Tibial nerve (tissue), 4 donors: Measurements from ENCODE around the gene F7. TPM values are rescaled to one million over a fixed set of nuclear protein-coding genes. Genes with fewer than 3 reads are reported as not detected.

Source experiments
- DNase-seq, 2 donors: peaks; one replicate each; pipeline ENCODE4 v3.0.0-alpha.2; 2019; ENCODE audit warnings: low spot score in 2 of 2
- H3K27ac ChIP-seq, 4 donors: fragments of 200-600 bp; sonication (generic) in 3 of 4; one replicate each; pipeline ENCODE4 v1.5.1; 2017 to 2019; ENCODE audit warnings: mild to moderate bottlenecking in 1 of 4
- H3K27me3 ChIP-seq, 2 donors: fragments of 200-600 bp; sonication (generic) in 1 of 2; one replicate each; pipeline versions ENCODE4 v1.5.1 to v1.6.0; 2017 to 2019
- H3K36me3 ChIP-seq, 3 donors: fragments of 200-600 bp; sonication (generic); one replicate each; pipeline ENCODE4 v1.5.1; 2018 to 2019
- H3K4me1 ChIP-seq, 4 donors: fragments of 200-600 bp; sonication (generic) in 3 of 4; one replicate each; pipeline ENCODE4 v1.5.1; 2017 to 2019
- H3K4me3 ChIP-seq, 4 donors: fragments of 200-600 bp; sonication (generic) in 3 of 4; one replicate each; pipeline ENCODE4 v1.5.1; 2017 to 2019; ENCODE audit warnings: mild to moderate bottlenecking in 1 of 4, moderate library complexity in 1 of 4
- H3K9me3 ChIP-seq, 4 donors: fragments of 200-600 bp; sonication (generic) in 3 of 4; one replicate each; pipeline ENCODE4 v1.5.1; 2017 to 2019
- EP300 ChIP-seq, 2 donors: sonication (generic); formaldehyde crosslinking; IDR thresholded peaks; one replicate each; pipeline ENCODE4 v1.6.1; 2017; ENCODE audit warnings: antibody characterized with exemption in 2 of 2, mild to moderate bottlenecking in 1 of 2
- POLR2A ChIP-seq, 2 donors: fragments of 450-650 bp; IDR thresholded peaks; one replicate each; pipeline ENCODE4 v1.6.1; 2017; ENCODE audit warnings: antibody characterized with exemption in 2 of 2, mild to moderate bottlenecking in 2 of 2, moderate library complexity in 2 of 2
- WGBS, 2 donors: methylation state at CpG; one replicate each; pipeline ENCODE4 v1.1.5; 2018; 5-methylcytosine and 5-hydroxymethylcytosine counted together
- total RNA-seq, 4 donors: library from RNA; depleted of rRNA; stranded (reverse); fragments of >200 nt; gene quantifications; one replicate each; pipeline ENCODE4 v1.1.0, GENCODE V29; 2016
- TF ChIP-seq, protein P1 (sequence below), 5 experiments: fragments of 200-600 bp in 3 of 5; fragments of 450-650 bp in 2 of 5; sonication (generic) in 3 of 5; IDR thresholded peaks; one replicate each; pipeline ENCODE4 v1.5.1; 2016 to 2019; ENCODE audit warnings: antibody characterized with exemption in 5 of 5, mild to moderate bottlenecking in 3 of 5, moderate library complexity in 2 of 5

The F7 gene
- total RNA-seq, 4 donors from 2014 or later, result not detected

DNA sequence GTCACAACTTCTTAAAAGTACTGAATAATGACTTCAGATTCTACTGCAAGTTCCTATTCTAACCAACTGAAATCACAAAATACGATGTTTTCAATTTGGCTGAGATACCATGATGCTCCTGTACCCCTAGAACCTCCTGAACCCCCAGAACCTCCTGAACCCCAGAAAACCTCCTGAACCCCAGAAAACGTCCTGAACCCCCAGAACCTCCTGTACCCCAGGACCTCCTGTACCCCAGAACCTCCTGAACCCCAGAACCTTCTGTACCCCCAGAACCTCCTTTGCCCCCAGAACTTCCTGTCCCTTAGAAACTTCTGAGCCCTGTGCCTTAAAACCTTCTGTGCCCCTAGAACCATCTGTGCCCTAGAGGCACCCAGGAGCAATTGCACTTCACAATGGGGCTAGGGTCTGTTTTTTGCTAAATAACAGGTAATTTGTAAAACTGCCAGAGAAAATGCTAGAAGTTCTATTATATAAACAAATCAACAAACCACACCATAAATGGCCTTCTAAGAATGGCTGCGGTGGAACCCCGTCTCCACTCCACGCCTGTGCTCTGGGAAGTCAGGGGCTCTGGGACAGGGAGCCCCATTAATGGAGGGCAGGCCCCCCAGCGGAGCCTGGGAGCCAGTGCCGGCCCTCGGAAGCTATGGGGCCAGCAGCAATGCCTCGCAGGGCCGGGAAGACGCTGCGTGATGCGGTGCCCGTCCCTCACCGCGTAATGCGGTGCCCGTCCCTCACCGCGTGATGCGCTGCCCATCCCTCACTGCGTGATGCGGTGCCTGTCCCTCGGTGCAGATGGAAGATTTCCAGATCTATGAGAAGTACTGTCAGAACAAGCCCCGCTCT, 21.3 kb upstream of the F7 start:
- 87 to 89% methylated on average over 23 to 24 of the region's 25 CpGs for WGBS, 2 donors
- DNase-seq, result no peak
- Histone ChIP-seq H3K27ac (no peak overlapping the region), H3K4me1 (peaks cover 0 to 9% (median 0%) of the 10 kb centered on the region in 4 donors), H3K36me3 (peaks cover 0 to 16% (median 0%) of the 10 kb centered on the region in 3 donors), H3K9me3 (no peaks in the 10 kb centered on the region), H3K27me3 (no peaks in the 10 kb centered on the region), H3K4me3 (no peak overlapping the region)
- TF ChIP-seq, protein P1, sequence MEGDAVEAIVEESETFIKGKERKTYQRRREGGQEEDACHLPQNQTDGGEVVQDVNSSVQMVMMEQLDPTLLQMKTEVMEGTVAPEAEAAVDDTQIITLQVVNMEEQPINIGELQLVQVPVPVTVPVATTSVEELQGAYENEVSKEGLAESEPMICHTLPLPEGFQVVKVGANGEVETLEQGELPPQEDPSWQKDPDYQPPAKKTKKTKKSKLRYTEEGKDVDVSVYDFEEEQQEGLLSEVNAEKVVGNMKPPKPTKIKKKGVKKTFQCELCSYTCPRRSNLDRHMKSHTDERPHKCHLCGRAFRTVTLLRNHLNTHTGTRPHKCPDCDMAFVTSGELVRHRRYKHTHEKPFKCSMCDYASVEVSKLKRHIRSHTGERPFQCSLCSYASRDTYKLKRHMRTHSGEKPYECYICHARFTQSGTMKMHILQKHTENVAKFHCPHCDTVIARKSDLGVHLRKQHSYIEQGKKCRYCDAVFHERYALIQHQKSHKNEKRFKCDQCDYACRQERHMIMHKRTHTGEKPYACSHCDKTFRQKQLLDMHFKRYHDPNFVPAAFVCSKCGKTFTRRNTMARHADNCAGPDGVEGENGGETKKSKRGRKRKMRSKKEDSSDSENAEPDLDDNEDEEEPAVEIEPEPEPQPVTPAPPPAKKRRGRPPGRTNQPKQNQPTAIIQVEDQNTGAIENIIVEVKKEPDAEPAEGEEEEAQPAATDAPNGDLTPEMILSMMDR (IDR thresholded peaks at IDR 0.05), result no peak
- TF ChIP-seq POLR2A (IDR thresholded peaks at IDR 0.05), result no peak
- TF ChIP-seq EP300 (IDR thresholded peaks at IDR 0.05), result no peak

DNA sequence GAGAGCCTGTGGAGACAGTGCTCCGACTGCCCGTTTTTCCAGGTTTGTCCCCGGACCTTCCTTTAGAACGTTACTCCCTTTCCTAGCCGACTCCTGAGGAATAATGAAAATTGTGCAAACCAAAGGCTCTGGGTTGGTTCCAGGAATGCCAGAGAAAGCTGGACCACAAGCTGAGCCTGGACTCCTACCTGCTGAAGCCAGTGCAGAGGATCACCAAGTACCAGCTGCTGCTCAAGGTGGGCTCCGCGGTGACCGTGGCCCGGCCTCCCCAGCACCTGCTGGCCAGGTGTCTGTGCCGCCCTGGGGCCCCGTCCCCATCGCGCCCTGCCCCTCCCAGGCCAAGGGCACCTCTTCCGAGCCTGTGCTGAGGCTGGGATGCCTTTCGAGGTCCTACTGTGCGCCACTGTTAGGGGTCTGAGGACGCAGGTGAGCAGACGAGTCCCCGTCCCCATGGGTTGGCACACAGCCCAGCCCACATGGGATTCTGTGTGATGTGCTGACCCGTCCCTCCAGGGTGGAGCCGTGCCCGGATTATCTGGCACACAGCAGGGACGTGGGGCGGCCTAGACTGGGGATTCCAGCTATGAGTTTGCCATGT, 20.5 kb upstream of the F7 start:
- no peak overlapping the region for H3K27ac ChIP-seq
- no peaks in the 10 kb centered on the region for H3K27me3 ChIP-seq
- H3K9me3 ChIP-seq, result no peaks in the 10 kb centered on the region
- H3K4me3 ChIP-seq, result no peak overlapping the region
- TF ChIP-seq, protein P1 (IDR thresholded peaks at IDR 0.05), result no peak
- TF ChIP-seq POLR2A (IDR thresholded peaks at IDR 0.05), result no peak
- TF ChIP-seq EP300 (IDR thresholded peaks at IDR 0.05), result no peak
- no peak for DNase-seq
- H3K36me3 ChIP-seq, result peaks cover 0 to 23% (median 0%) of the 10 kb centered on the region in 3 donors
- 82 to 87% methylated on average over 16 to 24 of the region's 24 CpGs for WGBS, 2 donors
- peaks cover 0 to 9% (median 0%) of the 10 kb centered on the region in 4 donors for H3K4me1 ChIP-seq

DNA sequence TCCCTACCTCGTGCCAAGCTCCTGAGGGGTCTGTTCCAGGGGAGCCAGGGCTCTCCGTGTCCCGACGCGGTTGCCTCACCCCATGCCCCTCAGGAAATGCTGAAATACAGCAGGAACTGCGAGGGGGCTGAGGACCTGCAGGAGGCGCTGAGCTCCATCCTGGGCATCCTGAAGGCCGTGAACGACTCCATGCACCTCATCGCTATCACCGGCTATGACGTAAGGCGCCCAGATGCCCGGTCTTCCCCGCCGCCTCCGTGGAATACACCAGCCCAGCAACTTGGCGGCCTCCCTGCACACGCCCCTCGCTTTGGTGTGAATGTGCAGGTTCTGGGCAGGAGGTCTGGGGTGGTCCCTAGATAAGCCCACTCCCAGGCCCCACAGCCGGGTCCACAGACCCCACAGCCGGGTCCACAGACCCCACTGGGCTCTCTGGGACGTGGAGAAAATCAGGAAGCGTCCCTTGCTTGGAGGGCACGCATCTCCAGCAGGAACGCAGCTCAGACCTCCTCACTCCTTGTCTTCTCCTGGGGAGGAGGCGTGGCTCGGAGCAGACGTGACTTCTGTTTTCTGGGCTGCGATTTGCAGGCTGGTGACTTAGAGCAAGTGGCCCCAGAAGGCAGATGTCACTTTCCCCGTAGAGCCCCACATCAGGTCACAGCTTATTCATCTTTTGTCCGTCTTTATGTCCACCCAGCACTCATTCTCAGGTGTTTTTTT, 19.4 kb upstream of the F7 start:
- Histone ChIP-seq H3K9me3 (no peaks in the 10 kb centered on the region), H3K27ac (no peak overlapping the region), H3K4me1 (peaks cover 0 to 9% (median 0%) of the 10 kb centered on the region in 4 donors), H3K36me3 (peaks cover 0 to 24% (median 0%) of the 10 kb centered on the region in 3 donors), H3K27me3 (no peaks in the 10 kb centered on the region), H3K4me3 (no peak overlapping the region)
- TF ChIP-seq EP300 (IDR thresholded peaks at IDR 0.05), result no peak
- TF ChIP-seq, protein P1 (IDR thresholded peaks at IDR 0.05), result no peak
- no peak for TF ChIP-seq POLR2A (IDR thresholded peaks at IDR 0.05)
- DNase-seq, result no peak
- WGBS, 2 donors, result 81 to 82% methylated on average over 24 to 25 of the region's 32 CpGs

DNA sequence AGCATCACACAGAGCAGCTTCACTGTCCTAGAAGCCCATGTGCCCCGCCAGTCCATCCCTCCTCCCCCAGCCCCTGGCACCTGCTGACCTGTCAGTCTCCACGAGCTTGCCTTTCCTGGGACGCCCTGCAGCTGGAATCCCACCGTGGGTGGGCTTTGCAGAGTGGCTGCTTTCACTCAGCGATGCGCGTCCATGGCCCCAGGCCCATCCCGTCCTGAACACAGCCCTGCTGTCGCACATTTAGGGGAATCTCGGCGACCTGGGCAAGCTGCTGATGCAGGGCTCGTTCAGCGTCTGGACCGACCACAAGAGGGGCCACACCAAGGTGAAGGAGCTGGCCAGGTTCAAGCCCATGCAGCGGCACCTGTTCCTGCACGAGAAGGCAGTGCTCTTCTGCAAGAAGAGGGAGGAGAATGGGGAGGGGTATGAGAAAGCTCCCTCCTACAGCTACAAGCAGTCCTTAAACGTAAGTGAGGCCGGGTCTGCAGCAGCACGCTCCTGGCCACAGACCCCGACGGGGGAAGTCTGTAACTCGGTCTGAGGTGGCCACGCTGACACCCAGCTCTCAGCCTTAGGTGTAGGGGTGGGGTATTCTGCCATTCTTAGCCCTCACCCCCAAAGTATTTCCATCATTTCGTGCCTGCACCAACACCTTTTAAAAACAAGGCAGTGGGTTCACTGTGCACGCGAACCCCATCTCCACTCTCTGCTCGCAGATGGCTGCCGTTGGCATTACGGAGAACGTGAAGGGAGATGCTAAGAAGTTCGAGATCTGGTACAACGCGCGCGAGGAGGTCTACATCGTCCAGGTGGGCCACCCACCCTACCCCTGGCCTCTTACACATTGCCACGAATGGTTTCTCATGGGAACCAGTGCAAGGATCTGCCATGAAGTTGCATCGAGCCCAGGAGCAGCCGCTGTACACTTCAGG, 18.3 kb upstream of the F7 start:
- Histone ChIP-seq H3K27me3 (no peaks in the 10 kb centered on the region), H3K9me3 (no peaks in the 10 kb centered on the region), H3K27ac (no peak overlapping the region), H3K4me1 (peaks cover 0 to 9% (median 0%) of the 10 kb centered on the region in 4 donors), H3K4me3 (no peak overlapping the region), H3K36me3 (peaks cover 0 to 24% (median 0%) of the 10 kb centered on the region in 3 donors)
- no peak for DNase-seq
- TF ChIP-seq EP300 (IDR thresholded peaks at IDR 0.05), result no peak
- no peak for TF ChIP-seq POLR2A (IDR thresholded peaks at IDR 0.05)
- TF ChIP-seq, protein P1 (IDR thresholded peaks at IDR 0.05), result no peak
- WGBS, 2 donors, result 87 to 89% methylated on average over 36 to 39 of the region's 39 CpGs
